NK-92 (cell line): Measurements from ENCODE around the gene TMEM267.
"Not testable (repeated sequence)": the region's sequence is repeated elsewhere in the genome, so short reads cannot be mapped to it uniquely, and the experiment has no call there.

Experiments
- DNase-seq: peaks from one replicate; lab custom pipeline; 2025; ENCODE audit not compliant: unreplicated experiment; lab: John Stamatoyannopoulos, UW

Gene TMEM267

DNA sequence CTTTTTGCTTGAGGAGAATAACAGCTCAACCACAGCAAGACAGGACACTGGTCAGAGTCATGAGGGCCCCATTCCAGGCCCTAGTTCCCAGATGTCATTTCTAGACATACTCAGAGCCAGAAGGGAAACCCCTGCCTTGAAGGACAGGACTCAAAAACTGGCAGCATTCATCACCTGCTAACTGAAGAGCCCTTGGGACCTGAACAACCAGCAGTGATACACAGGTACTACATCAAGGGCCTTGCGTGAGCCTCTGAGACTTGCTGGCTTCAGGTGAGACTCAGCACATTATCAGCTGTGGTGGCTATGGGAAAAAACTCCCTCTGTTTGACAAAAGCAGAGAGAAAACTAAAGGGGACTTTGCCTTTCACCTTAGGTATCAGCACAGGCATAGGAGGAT is 22.6 kb downstream of the TMEM267 start:
- DNase-seq = no peak

GRCh38 chr5:43456556-43456955 is 27.1 kb downstream of the TMEM267 start:
- DNase-seq = no peak

DNA sequence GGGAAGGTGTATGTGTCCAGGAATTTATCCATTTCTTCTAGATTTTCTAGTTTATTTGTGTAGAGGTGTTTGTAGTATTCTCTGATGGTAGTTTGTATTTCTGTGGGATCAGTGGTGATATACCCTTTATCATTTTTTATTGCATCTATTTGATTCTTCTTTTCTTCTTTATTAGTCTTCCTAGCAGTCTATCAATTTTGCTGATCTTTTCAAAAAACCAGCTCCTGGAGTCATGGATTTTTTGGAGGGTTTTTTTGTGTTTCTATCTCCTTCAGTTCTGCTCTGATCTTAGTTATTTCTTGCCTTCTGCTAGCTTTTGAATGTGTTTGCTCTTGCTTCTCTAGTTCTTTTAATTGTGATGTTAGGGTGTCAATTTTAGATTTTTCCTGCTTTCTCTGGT is 42.1 kb downstream of the TMEM267 start:
- DNase-seq = not testable (repeated sequence)

DNA sequence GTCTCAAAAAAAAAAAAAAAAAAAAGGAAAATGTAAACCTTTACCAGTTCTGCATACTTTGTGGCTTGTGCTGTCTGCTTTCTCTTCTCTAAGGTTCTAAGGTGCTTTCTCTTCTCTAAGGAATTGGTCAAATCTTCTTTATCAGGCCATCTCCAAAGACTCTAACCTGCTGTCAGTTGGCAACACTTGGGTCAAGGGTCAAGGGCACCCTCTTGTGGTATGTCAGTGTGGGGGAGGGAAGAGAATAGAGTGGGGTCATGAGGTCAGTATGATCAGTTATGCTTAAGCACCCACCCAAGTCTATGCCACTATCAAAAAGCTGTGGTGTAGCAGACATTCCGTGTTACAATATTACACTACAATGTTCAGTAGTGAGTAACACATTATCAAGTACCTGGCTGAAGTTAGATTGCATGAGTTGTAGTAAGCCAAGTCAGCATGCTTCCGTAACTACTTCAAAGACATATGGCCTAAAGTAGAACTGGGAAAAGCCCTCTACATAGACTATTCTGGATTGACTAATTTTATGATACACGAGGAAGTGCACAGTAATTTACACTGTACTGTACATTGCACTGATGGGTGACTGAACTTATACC is 46.5 kb downstream of the TMEM267 start:
- no peak for DNase-seq

- no peak for DNase-seq
Observed at GRCh38 chr5:43433382-43433781, 50.3 kb downstream of the TMEM267 start.

GRCh38 chr5:43432486-43433375 is 50.9 kb downstream of the TMEM267 start:
- DNase-seq = no peak

DNA sequence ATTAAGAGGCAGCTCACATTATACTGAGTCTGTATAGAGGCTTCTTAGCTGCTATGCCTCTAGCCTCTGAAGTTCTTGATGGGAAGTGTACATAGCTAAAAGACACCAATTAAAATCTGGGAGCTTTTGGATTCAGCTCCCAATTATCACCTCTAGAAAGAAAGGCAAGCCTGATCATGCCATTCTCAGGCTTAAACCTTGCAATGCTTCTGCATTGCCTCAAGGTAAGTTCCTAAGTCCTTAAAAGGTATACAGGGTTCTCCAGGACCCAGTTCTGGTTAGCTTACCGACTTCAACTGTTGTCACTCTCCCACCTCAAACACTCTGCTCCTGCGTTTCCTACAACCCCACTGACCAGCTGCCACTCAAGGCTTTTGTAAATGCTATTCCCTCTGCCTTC is 54.0 kb downstream of the TMEM267 start:
- DNase-seq = no peak

DNA sequence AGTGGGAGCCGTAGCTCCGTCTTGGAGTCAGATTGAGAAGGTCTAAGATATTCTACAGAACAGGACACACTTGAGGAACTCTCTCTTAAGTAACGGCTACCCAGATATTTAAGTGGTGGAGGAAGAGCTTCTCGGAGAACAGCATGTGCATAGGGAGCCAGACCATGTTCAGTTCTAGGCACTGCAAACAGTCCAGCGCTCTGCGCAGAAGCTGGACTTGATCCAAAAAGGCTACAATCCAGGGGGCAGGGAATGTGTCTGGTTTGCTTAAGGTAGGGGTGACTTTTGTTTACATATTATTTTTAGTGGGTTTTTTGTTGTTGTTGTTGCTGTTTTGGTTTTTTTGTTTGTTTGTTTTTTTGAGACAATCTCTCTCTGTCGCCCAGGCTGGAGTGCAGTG is 54.6 kb downstream of the TMEM267 start:
- DNase-seq = no peak

- no peak for DNase-seq
Observed at GRCh38 chr5:43427306-43427705, 56.4 kb downstream of the TMEM267 start.

DNA sequence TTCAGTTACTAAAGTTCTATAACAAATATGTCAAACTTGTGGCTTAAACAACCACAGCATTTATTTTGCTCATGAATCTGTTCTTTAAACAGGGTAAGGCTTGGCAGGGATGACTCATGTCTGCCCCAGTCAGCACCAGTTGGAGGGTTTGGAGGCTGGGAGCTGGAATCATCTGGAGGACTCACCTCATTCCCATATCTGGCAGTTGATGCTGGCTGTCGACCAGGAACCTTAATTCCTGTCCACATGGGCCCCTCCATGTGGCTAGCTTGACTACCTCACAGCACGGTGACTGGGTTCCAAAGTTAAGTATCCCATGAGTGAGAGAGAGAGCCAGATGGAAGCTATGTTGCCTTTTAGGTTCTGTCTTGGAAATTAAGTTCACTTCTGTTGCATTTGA is 57.7 kb downstream of the TMEM267 start:
- no peak for DNase-seq

DNA sequence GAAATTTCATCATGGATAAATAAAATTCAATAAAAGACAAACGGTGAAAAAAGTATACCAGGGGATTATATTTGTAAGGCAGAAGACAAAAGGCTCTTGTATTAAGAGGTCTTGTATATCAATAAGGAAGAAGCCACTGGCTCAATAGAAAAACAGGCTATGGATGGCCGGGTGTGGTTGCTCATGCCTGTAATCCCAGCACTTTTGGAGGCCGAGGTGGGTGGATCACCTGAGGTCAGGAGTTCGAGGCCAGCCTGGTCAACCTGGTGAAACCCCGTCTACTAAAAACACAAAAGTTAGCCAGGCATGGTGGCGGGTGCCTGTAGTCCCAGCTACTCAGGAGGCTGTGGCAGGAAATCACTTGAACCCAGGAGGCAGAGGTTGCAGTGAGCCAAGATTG is 60.6 kb downstream of the TMEM267 start:
- DNase-seq = not testable (repeated sequence)

- no peak for DNase-seq
Observed at GRCh38 chr5:43422143-43422542, 61.5 kb downstream of the TMEM267 start.

DNA sequence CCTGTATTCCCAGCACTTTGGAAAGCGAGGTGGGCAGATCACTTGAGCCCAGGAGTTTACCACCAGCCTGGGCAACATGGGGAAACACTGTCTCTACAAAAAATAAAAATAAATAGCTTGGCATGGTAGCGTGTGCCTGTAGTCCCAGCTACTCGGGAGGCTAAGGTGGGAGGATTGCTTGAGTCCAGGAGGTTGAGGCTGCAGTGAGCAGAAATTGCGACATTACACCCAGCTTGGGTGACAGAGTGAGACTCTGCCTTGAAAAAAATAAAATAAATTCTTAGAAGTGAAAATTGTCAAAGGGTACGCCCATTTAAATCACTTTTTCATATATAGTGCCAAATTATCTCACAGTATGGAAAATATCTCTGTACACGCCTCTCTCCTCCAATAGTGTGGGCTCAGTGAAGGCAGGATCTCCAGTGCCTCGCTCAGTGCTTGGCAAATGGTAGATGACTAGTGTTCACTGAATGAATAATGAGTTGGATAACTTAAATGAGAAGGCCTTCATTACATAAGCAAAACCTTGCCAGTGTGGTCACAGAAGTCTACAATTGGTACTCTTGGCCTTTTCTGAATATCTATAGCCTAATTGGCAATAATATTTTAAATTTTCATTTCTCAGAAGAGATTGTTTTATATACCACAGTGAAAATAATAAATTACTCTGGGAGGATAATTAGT is 62.1 kb downstream of the TMEM267 start:
- DNase-seq = no peak

GRCh38 chr5:43420241-43420640 is 63.4 kb downstream of the TMEM267 start:
- no peak for DNase-seq

GRCh38 chr5:43418561-43418960 is 65.1 kb downstream of the TMEM267 start:
- no peak for DNase-seq

- no peak for DNase-seq
Observed at GRCh38 chr5:43416803-43417394, 66.8 kb downstream of the TMEM267 start.

DNA sequence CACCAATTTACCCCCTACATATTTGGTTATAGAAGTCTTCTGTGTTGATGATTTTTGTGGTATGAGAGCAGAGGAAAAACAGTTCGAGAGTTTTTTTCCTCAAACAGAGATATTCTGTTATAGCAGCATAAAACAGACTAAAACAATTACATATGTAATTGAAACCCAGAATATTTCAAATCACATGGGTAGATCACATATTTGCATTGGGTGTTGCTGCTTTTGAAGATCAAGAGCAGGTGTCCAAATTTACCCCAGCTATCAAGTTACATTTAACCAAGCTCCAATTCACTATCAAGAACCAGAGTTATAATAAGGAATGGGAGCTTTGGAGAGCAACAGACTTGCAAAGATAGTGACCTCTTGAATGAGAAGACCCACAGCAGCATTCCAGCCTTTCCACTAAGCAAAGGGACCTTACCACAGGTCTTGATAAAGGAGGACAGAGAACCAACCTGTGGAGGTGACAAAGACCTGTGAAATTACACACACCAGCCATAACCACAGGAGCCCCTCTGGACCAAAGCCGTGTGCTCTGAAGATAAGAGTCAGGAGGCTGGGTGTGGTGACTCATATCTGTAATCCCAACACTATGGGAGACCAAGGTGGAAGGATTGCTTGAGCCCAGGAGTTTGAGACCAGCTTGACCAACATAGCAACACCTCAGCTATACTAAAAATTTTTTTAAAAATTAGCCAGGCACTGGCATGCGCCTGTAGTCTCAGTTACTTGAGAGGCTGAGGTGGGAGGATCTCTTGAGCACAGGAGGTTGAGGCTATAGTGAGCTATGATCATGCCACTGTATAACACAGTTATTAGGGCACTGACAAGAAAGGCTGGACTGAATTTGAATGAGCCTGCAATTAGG is 67.5 kb downstream of the TMEM267 start:
- DNase-seq = no peak

- no peak for DNase-seq
Observed at GRCh38 chr5:43413966-43414365, 69.7 kb downstream of the TMEM267 start.

- no peak for DNase-seq
Observed at GRCh38 chr5:43412644-43413043, 71.0 kb downstream of the TMEM267 start.

GRCh38 chr5:43412156-43412555 is 71.5 kb downstream of the TMEM267 start, which contains the start of gene CCL28:
TSS of gene CCL28 (minus strand) at chr5:43412391. CDS start at chr5:43412316, 75 bp downstream.
- no peak for DNase-seq

DNA sequence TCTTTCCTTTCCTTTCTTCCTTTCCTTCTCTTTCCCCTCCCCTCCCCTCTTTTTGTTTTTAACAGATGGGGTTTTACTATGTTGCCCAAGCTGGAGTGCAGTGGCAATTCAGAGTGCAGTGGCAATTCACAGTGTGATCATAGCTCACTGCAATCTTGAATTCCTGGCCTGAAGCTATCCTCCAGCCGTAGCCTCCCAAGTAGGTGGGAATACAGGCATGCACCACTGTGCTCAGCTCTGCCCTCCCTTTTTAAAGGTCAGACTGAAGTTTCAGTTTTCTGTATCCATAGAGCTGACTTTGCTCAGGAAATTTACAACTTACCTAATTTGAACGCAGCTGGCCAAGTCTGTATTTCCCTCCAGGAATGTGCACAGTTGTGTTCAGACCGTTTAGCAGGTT is 72.2 kb downstream of the TMEM267 start:
- DNase-seq = no peak
